Measurements from ENCODE around the gene TFF2.

GRCh38 chr21:42377211-42377950 is 26.6 kb upstream of the TFF2 start:
- no peak for TF ChIP-seq CTCF (IDR thresholded peaks at IDR 0.05)
- no peak for TF ChIP-seq POLR2AphosphoS5 (IDR thresholded peaks at IDR 0.05; ENCODE audit: insufficient read depth in 1 of 2, low read depth in 1 of 2)
- no peak for TF ChIP-seq POLR2A (IDR thresholded peaks at IDR 0.05)

All from vagina (tissue), 2 donors.